Neural progenitor cell (in vitro differentiated cells): ENCODE data around the gene FOSB. TPM values are rescaled to one million over a fixed set of nuclear protein-coding genes. Genes with fewer than 3 reads are reported as not detected.
A peak's percentile ranks its signal among the peaks of the same experiment; 100 is the strongest.

Experiments
- DNase-seq: peaks from one replicate; pipeline ENCODE4 v3.0.0-alpha.2; 2016; ENCODE audit warnings: low spot score
- H2AFZ ChIP-seq: fragments of 200-600 bp; sonication (generic); replicated peaks from 2 replicates; pipeline ENCODE4 v1.6.1; 2016; ENCODE audit warnings: antibody characterized with exemption
- H3F3A ChIP-seq: fragments of 200-600 bp; sonication (generic); 2 replicates; pipeline ENCODE4 v1.6.1; 2016; ENCODE audit warnings: antibody characterized with exemption, low read depth
- H3K27ac ChIP-seq: fragments of 200-600 bp; sonication (generic); 2 replicates; pipeline ENCODE4 v1.5.1; 2016; ENCODE audit warnings: mild to moderate bottlenecking
- H3K27me3 ChIP-seq: fragments of 200-600 bp; sonication (generic); 2 replicates; pipeline ENCODE4 v1.6.1; 2016; ENCODE audit warnings: mild to moderate bottlenecking, moderate library complexity
- H3K36me3 ChIP-seq: fragments of 200-600 bp; sonication (generic); 2 replicates; pipeline ENCODE4 v1.5.1; 2016
- H3K4me1 ChIP-seq: fragments of 200-600 bp; sonication (generic); 2 replicates; pipeline ENCODE4 v1.6.1; 2016; ENCODE audit warnings: mixed run types
- H3K4me2 ChIP-seq: fragments of 200-600 bp; sonication (generic); 2 replicates; pipeline ENCODE4 v1.6.1; 2016
- H3K4me3 ChIP-seq: fragments of 200-600 bp; sonication (generic); 2 replicates; pipeline ENCODE4 v1.5.1; 2016
- H3K79me2 ChIP-seq: fragments of 200-600 bp; sonication (generic); 2 replicates; pipeline ENCODE4 v1.6.1; 2016; ENCODE audit warnings: low read depth
- H3K9ac ChIP-seq: fragments of 200-600 bp; sonication (generic); 2 replicates; pipeline ENCODE4 v1.6.1; 2016
- H3K9me3 ChIP-seq: fragments of 200-600 bp; sonication (generic); 2 replicates; pipeline ENCODE4 v1.5.1; 2016; ENCODE audit warnings: low read depth
- H4K20me1 ChIP-seq: fragments of 200-600 bp; sonication (generic); 2 replicates; pipeline ENCODE4 v1.6.1; 2016; ENCODE audit warnings: low read depth
- H3K27ac Mint-ChIP-seq: 3 replicates; pipeline ENCODE4 v1.8.0; 2021; ENCODE audit warnings: mixed read lengths
- H3K27me3 Mint-ChIP-seq: 2 replicates; pipeline ENCODE4 v1.8.0; 2022; ENCODE audit warnings: low read depth, mild to moderate bottlenecking, inconsistent platforms, moderate library complexity, mixed read lengths; ENCODE audit not compliant: insufficient read depth
- H3K36me3 Mint-ChIP-seq: 3 replicates; pipeline ENCODE4 v1.8.0; 2021; ENCODE audit warnings: mixed read lengths
- H3K4me1 Mint-ChIP-seq: 3 replicates; pipeline ENCODE4 v1.8.0; 2021; ENCODE audit warnings: mixed read lengths
- H3K4me3 Mint-ChIP-seq: 3 replicates; pipeline ENCODE4 v1.8.0; 2021; ENCODE audit warnings: mild to moderate bottlenecking, moderate library complexity, mixed read lengths
- H3K9me3 Mint-ChIP-seq: 3 replicates; pipeline ENCODE4 v1.8.0; 2020; ENCODE audit warnings: mixed read lengths
- EZH2 ChIP-seq: fragments of 200-600 bp; sonication (generic); IDR thresholded peaks from 2 replicates; pipeline ENCODE4 v1.6.1; 2017; ENCODE audit warnings: antibody characterized with exemption, mild to moderate bottlenecking, moderate library complexity
- EZH2phosphoT487 ChIP-seq: fragments of 200-600 bp; sonication (generic); IDR thresholded peaks from 2 replicates; pipeline ENCODE4 v1.6.1; 2017; ENCODE audit warnings: antibody characterized with exemption
- total RNA-seq: library from RNA; depleted of rRNA; stranded (reverse); fragments of >200 nt; gene quantifications from 2 replicates; pipeline ENCODE4 v1.2.3, GENCODE V29; 2015; ENCODE audit warnings: low replicate concordance
- TF ChIP-seq, protein P1 (sequence below): fragments of 200-600 bp; sonication (generic); IDR thresholded peaks from 2 replicates; pipeline ENCODE4 v1.5.1; 2017; ENCODE audit warnings: antibody characterized with exemption, mild to moderate bottlenecking

FOSB gene
- total RNA-seq, 1 donor from 2014 or later, result 2.3 TPM

DNA sequence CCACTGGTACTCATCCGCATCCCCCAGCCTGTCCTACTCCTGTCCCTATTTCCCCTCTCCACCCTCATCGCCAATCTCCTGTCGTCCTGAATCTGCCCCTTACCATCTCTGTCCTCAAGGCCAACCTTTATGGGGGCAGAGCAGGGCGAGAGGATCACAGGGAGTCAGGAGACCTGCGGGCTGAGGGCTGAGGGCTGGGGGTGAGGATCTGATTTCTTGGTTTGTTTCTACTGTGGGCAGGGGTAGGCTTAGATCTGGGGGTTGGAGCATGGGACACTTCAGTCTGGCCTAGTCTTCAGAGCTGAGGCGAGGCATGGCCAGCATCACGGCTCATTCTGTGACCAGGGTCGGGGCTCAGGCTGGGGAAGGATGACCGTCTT lies 27.5 kb upstream of the FOSB start:
- H3K79me2 ChIP-seq, result no peaks in the 10 kb centered on the region
- peaks cover 51% of the 10 kb centered on the region for H3F3A ChIP-seq
- peaks cover 7% of the 10 kb centered on the region for H3K27me3 ChIP-seq
- no peak for DNase-seq
- H3K4me3 ChIP-seq, result peak overlapping the region; percentile 99
- peaks cover 37% of the 10 kb centered on the region for H3K4me1 Mint-ChIP-seq
- no peaks in the 10 kb centered on the region for H4K20me1 ChIP-seq
- H3K27me3 Mint-ChIP-seq, result peaks cover 22% of the 10 kb centered on the region
- no peaks in the 10 kb centered on the region for H3K9me3 ChIP-seq
- no peak overlapping the region for H3K27ac ChIP-seq
- no peak overlapping the region for H3K9ac ChIP-seq
- H3K36me3 Mint-ChIP-seq, result no peaks in the 10 kb centered on the region
- peak overlapping the region; percentile 83 for H3K4me3 Mint-ChIP-seq
- TF ChIP-seq, protein P1, sequence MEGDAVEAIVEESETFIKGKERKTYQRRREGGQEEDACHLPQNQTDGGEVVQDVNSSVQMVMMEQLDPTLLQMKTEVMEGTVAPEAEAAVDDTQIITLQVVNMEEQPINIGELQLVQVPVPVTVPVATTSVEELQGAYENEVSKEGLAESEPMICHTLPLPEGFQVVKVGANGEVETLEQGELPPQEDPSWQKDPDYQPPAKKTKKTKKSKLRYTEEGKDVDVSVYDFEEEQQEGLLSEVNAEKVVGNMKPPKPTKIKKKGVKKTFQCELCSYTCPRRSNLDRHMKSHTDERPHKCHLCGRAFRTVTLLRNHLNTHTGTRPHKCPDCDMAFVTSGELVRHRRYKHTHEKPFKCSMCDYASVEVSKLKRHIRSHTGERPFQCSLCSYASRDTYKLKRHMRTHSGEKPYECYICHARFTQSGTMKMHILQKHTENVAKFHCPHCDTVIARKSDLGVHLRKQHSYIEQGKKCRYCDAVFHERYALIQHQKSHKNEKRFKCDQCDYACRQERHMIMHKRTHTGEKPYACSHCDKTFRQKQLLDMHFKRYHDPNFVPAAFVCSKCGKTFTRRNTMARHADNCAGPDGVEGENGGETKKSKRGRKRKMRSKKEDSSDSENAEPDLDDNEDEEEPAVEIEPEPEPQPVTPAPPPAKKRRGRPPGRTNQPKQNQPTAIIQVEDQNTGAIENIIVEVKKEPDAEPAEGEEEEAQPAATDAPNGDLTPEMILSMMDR, result no peak
- H3K36me3 ChIP-seq, result no peaks in the 10 kb centered on the region
- peak overlapping the region; percentile 99 for H2AFZ ChIP-seq
- peaks cover 11% of the 10 kb centered on the region for H3K4me1 ChIP-seq
- H3K27ac Mint-ChIP-seq, result peak overlapping the region; percentile 92
- no peaks in the 10 kb centered on the region for H3K9me3 Mint-ChIP-seq
- H3K4me2 ChIP-seq, result peak overlapping the region; percentile 69

DNA sequence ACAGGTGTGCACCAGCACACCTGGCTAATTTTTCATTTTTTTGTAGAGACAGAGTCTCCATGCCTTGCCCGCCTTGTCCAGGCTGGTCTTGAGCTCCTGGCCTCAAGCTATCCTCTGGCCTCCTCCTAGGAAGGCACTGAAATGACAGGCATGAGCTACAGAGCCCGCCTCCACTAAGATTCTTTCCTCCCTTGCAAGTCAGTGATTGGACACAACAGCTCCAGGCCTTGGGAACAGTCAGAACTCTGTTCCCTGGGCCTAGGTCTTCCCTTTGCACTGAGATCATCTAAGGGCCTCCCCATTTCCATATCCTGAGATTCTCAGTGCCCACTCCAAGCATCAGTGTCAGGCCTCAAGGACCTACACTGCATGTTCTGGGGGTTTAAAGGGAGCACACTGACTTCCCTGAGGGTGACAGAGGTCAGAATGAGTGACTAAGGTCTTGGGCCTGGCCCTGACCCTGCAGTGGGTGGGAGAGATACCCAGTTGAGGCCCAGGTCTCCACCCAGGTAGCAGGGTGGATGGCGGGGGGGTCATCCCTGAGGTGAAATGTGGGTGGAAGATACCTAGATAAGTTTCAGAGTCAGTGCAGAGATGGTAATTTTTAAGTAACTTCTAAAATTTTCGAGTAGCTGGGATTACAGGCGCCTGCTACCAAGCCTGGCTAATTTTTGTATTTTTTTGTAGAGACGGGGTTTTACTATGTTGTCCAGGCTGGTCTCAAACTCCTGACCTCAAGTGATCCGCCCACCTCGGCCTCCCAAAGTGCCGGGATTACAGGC lies 26.7 kb upstream of the FOSB start:
- Mint-ChIP-seq H3K36me3 (no peaks in the 10 kb centered on the region), H3K4me1 (peaks cover 41% of the 10 kb centered on the region), H3K27ac (peak overlapping the region; percentile 82), H3K9me3 (no peaks in the 10 kb centered on the region), H3K4me3 (peak overlapping the region; percentile 83), H3K27me3 (peaks cover 22% of the 10 kb centered on the region)
- Histone ChIP-seq H3K27ac (no peak overlapping the region), H3K36me3 (no peaks in the 10 kb centered on the region), H4K20me1 (no peaks in the 10 kb centered on the region), H3K4me1 (peaks cover 11% of the 10 kb centered on the region), H3K27me3 (peaks cover 9% of the 10 kb centered on the region), H3K9ac (no peak overlapping the region), H3K4me3 (no peak overlapping the region), H3F3A (peaks cover 55% of the 10 kb centered on the region), H3K79me2 (no peaks in the 10 kb centered on the region), H3K9me3 (no peaks in the 10 kb centered on the region), H3K4me2 (no peak overlapping the region), H2AFZ (no peak overlapping the region)
- peak; percentile 49 for DNase-seq
- TF ChIP-seq, protein P1, result no peak
- TF ChIP-seq EZH2 (no peak), EZH2phosphoT487 (no peak)

DNA sequence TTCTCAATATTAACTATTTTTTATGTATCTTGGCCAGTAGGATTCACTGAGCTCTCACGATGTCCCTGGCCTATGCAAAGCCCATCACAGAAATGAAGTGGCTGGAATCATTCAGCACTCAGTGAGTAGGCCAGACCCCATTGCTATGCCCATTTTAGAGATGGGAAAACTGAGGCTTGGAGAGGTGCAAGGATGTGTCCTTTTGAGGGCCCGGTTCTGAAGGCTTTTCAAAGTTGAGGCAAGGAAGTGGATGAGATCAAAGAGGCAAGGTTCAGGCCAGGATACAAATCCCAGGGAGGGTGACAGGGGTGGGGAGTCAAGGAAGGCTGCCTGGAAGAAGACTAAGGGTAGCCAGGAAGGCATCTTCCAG lies 25.4 kb upstream of the FOSB start:
- no peaks in the 10 kb centered on the region for H3K36me3 Mint-ChIP-seq
- Histone ChIP-seq H3K4me1 (peaks cover 11% of the 10 kb centered on the region), H4K20me1 (no peaks in the 10 kb centered on the region), H3K4me3 (no peak overlapping the region), H3K27ac (no peak overlapping the region), H3K9ac (no peak overlapping the region), H3K27me3 (peaks cover 9% of the 10 kb centered on the region), H3K79me2 (no peaks in the 10 kb centered on the region), H3K36me3 (no peaks in the 10 kb centered on the region), H3K9me3 (no peaks in the 10 kb centered on the region), H3K4me2 (no peak overlapping the region), H3F3A (peaks cover 62% of the 10 kb centered on the region), H2AFZ (no peak overlapping the region)
- H3K27ac Mint-ChIP-seq, result peak overlapping the region; percentile 94
- H3K27me3 Mint-ChIP-seq, result peaks cover 19% of the 10 kb centered on the region
- peak overlapping the region; percentile 90 for H3K4me3 Mint-ChIP-seq
- H3K4me1 Mint-ChIP-seq, result peaks cover 42% of the 10 kb centered on the region
- TF ChIP-seq EZH2phosphoT487 (no peak), EZH2 (no peak)
- TF ChIP-seq, protein P1, result no peak
- no peak for DNase-seq
- no peaks in the 10 kb centered on the region for H3K9me3 Mint-ChIP-seq
